Peyer's patch (tissue), 4 donors: ENCODE data around the gene FGA. TPM values are rescaled to one million over a fixed set of nuclear protein-coding genes. Genes with fewer than 3 reads are reported as not detected.

ENCODE experiments used
- DNase-seq, 3 donors: peaks; one replicate each; pipeline ENCODE4 v3.0.0-alpha.2; 2017 to 2019
- H3K27ac ChIP-seq, 4 donors: fragments of 200-600 bp; sonication (generic); one replicate each; pipeline ENCODE4 v1.5.1; 2016 to 2019
- H3K27me3 ChIP-seq, 2 donors: fragments of 200-600 bp; sonication (generic); one replicate each; pipeline ENCODE4 v1.5.1; 2019
- H3K36me3 ChIP-seq, 3 donors: fragments of 200-600 bp; sonication (generic); one replicate each; pipeline ENCODE4 v1.5.1; 2016 to 2019
- H3K4me1 ChIP-seq, 4 donors: fragments of 200-600 bp; sonication (generic); one replicate each; pipeline ENCODE4 v1.5.1; 2016 to 2019
- H3K4me3 ChIP-seq, 4 donors: fragments of 200-600 bp; sonication (generic); 1 replicate in 3 of 4; 2 replicates in 1 of 4; pipeline ENCODE4 v1.5.1; 2016 to 2019; ENCODE audit warnings: mild to moderate bottlenecking in 1 of 4
- H3K9me3 ChIP-seq, 4 donors: fragments of 200-600 bp; sonication (generic); one replicate each; pipeline ENCODE4 v1.5.1; 2016 to 2019; ENCODE audit warnings: mild to moderate bottlenecking in 1 of 4
- POLR2A ChIP-seq, 2 donors: fragments of 450-650 bp; IDR thresholded peaks; one replicate each; pipeline ENCODE4 v1.5.1; 2017; ENCODE audit warnings: antibody characterized with exemption in 2 of 2, mild to moderate bottlenecking in 2 of 2, moderate library complexity in 2 of 2
- total RNA-seq, 4 donors: library from RNA; depleted of rRNA; stranded (reverse); fragments of >200 nt; gene quantifications; one replicate each; pipeline ENCODE4 v1.1.0, GENCODE V29; 2016
- TF ChIP-seq, protein P1 (sequence below), 6 experiments: fragments of 450-650 bp in 4 of 6; fragments of 200-600 bp in 2 of 6; sonication (generic) in 1 of 6; IDR thresholded peaks; one replicate each; pipeline ENCODE4 v1.5.1; 2017 to 2019; ENCODE audit warnings: antibody characterized with exemption in 6 of 6, mild to moderate bottlenecking in 3 of 6, moderate library complexity in 1 of 6

FGA gene
- total RNA-seq, 4 donors from 2014 or later: not detected

DNA sequence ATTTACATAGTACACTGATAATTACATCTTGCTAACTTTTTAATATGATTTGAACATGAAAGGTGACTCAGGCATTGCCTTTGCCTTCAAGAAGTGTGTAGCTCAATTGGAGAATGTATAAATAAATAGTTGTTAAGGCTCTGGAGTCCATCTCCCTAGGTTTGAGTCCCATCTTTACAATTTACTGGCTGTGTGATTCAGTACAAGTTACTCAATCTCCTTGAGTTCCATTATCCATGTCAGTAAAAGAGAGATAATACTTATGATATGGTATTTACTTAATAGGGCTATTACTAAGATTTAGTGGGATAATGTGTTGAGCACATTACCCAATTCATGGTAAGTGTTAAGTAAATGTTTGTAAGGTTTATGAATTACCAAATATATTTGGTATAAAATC is 23.8 kb upstream of the FGA start:
- H3K27me3 ChIP-seq: no peaks in the 10 kb centered on the region
- H3K4me3 ChIP-seq: no peak overlapping the region
- H3K36me3 ChIP-seq: no peaks in the 10 kb centered on the region
- H3K9me3 ChIP-seq: no peaks in the 10 kb centered on the region
- H3K27ac ChIP-seq: no peak overlapping the region
- peaks cover 0 to 17% (median 0%) of the 10 kb centered on the region in 4 donors for H3K4me1 ChIP-seq
- DNase-seq: no peak
- TF ChIP-seq, protein P1, sequence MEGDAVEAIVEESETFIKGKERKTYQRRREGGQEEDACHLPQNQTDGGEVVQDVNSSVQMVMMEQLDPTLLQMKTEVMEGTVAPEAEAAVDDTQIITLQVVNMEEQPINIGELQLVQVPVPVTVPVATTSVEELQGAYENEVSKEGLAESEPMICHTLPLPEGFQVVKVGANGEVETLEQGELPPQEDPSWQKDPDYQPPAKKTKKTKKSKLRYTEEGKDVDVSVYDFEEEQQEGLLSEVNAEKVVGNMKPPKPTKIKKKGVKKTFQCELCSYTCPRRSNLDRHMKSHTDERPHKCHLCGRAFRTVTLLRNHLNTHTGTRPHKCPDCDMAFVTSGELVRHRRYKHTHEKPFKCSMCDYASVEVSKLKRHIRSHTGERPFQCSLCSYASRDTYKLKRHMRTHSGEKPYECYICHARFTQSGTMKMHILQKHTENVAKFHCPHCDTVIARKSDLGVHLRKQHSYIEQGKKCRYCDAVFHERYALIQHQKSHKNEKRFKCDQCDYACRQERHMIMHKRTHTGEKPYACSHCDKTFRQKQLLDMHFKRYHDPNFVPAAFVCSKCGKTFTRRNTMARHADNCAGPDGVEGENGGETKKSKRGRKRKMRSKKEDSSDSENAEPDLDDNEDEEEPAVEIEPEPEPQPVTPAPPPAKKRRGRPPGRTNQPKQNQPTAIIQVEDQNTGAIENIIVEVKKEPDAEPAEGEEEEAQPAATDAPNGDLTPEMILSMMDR (IDR thresholded peaks at IDR 0.05): no peak
- no peak for TF ChIP-seq POLR2A (IDR thresholded peaks at IDR 0.05)

DNA sequence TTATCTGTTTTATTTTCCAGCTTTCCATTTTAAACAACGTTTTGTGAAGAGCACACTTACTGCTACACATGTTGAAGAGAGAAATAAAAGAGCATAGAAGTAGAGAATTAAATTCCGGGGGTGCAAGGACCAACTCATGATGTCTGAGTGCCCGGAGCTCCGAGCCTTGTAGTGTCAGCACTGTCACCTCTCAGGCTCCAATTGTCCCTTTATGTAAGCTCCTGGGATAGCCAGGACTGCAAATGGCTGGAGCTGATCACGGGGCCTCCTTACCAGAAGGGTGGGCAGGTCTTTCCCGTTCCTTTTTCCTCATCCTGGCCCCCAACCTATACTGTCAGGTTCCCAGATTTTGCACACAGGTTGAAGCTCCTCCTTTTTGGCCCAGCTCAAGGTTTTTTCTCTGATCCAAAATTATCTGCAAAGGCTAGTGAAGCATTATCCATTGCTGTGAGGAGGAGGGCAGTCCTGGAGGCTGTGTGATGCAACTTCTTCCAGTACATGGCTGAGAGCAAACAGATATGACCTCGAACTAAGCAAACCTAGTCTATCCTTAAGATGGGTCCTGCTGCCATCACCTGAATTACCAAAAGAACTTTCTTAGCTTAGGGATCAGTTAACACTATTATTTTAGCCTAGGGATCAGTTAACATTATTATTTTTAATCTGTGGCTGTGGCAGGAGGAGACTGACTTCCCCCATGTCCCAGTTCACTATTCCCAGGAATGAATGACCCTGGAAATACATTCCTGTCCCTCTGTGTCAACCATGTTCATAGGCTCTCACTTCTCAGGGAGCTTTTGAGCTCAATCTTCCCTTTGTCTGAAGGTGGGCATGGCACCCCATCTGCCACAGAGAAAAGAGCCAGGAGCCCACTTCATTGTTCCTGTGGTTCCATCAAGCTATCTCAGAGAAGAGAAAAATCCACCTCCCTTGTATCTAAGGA is 22.2 kb upstream of the FGA start, which contains the start of gene FGG:
FGG (minus strand) TSS at position 185 of the 943 bp plus-strand sequence; CDS start at position 138, 47 bp downstream.
- H3K9me3 ChIP-seq: no peaks in the 10 kb centered on the region
- H3K4me3 ChIP-seq: no peak within 1 kb of the TSS
- H3K36me3 ChIP-seq: no peaks in the 10 kb centered on the region
- H3K4me1 ChIP-seq: peaks cover 0 to 12% (median 0%) of the 10 kb centered on the region in 4 donors
- no peak for DNase-seq
- H3K27me3 ChIP-seq: no peaks in the 10 kb centered on the region
- TF ChIP-seq, protein P1 (IDR thresholded peaks at IDR 0.05): no peak
- no peak for TF ChIP-seq POLR2A (IDR thresholded peaks at IDR 0.05)
- H3K27ac ChIP-seq: no peak within 1 kb of the TSS

DNA sequence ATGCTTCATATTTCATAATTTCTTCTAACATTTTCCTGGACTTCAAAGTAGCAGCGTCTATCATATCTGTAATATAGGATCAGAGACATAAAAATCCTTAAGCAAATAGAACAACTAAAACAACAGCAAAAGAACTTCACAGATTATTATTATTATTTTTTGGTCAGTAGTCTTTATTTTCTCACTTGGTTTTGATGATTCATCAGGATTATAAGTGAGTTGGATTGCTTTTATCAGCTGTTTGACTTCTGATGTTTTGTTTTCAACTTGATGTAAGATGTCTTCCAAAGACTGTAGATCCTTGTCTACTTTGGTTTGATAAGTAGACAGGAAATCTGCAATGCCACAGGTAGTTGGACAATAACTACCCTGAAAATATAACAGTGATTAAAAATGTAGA is 21.3 kb upstream of the FGA start:
- H3K4me3 ChIP-seq: no peak overlapping the region
- H3K27me3 ChIP-seq: no peaks in the 10 kb centered on the region
- no peaks in the 10 kb centered on the region for H3K36me3 ChIP-seq
- DNase-seq: no peak
- H3K4me1 ChIP-seq: peaks cover 0 to 5% (median 0%) of the 10 kb centered on the region in 4 donors
- H3K9me3 ChIP-seq: no peaks in the 10 kb centered on the region
- H3K27ac ChIP-seq: no peak overlapping the region
- TF ChIP-seq, protein P1 (IDR thresholded peaks at IDR 0.05): no peak
- no peak for TF ChIP-seq POLR2A (IDR thresholded peaks at IDR 0.05)

DNA sequence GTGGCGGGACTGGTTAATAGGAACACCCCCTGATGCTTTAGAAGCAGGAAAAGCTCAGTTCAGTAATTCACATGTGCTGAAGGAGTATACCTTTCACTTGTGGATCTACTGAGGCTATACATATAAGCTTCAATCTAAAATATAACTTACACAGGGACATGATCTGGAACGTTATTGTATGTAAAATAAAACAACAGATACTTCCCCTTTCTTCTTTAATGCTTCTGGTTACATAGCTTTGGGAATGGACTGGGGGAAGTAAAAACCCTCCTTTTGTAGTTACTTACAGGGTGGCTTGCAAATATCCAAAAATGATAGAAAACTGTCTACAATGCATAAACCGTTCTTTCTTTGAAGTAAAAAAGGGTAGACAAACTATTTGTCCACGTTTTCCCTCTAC is 20.0 kb upstream of the FGA start:
- no peaks in the 10 kb centered on the region for H3K9me3 ChIP-seq
- H3K27me3 ChIP-seq: no peaks in the 10 kb centered on the region
- H3K36me3 ChIP-seq: no peaks in the 10 kb centered on the region
- H3K4me1 ChIP-seq: no peaks in the 10 kb centered on the region
- DNase-seq: no peak
- no peak overlapping the region for H3K27ac ChIP-seq
- no peak overlapping the region for H3K4me3 ChIP-seq
- TF ChIP-seq, protein P1 (IDR thresholded peaks at IDR 0.05): no peak
- no peak for TF ChIP-seq POLR2A (IDR thresholded peaks at IDR 0.05)

DNA sequence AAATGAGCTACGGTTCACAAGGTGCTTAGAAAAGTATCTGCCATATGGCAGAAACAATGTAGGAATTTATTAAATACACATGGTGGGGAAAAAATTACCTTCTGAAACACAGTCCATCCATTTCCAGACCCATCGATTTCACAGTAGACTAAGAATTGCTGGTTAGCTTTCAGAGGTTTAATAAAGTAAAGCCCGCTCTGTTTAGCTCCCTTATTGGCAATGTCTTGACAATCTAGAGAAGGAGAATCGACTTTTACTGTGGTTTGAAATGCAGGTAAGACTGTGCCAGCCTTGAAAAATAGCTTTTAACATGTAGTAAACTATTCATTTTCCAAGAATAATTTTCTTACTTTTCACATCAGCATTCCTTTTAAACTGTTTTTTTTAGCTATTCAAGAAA is 19.0 kb upstream of the FGA start:
- Histone ChIP-seq H3K4me3 (no peak overlapping the region), H3K4me1 (no peaks in the 10 kb centered on the region), H3K27me3 (no peaks in the 10 kb centered on the region), H3K9me3 (no peaks in the 10 kb centered on the region), H3K36me3 (no peaks in the 10 kb centered on the region), H3K27ac (no peak overlapping the region)
- no peak for TF ChIP-seq POLR2A (IDR thresholded peaks at IDR 0.05)
- TF ChIP-seq, protein P1 (IDR thresholded peaks at IDR 0.05): no peak
- no peak for DNase-seq
